ENCODE results near the gene CPEB4.

GRCh38 chr5:173866243-173866857 is 21.8 kb upstream of the CPEB4 start:
- TF ChIP-seq, protein P1, sequence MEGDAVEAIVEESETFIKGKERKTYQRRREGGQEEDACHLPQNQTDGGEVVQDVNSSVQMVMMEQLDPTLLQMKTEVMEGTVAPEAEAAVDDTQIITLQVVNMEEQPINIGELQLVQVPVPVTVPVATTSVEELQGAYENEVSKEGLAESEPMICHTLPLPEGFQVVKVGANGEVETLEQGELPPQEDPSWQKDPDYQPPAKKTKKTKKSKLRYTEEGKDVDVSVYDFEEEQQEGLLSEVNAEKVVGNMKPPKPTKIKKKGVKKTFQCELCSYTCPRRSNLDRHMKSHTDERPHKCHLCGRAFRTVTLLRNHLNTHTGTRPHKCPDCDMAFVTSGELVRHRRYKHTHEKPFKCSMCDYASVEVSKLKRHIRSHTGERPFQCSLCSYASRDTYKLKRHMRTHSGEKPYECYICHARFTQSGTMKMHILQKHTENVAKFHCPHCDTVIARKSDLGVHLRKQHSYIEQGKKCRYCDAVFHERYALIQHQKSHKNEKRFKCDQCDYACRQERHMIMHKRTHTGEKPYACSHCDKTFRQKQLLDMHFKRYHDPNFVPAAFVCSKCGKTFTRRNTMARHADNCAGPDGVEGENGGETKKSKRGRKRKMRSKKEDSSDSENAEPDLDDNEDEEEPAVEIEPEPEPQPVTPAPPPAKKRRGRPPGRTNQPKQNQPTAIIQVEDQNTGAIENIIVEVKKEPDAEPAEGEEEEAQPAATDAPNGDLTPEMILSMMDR (IDR thresholded peaks at IDR 0.05 in 4 of 5, conservative IDR thresholded peaks at IDR 0.05 in 1 of 5): no peak
- TF ChIP-seq POLR2A (IDR thresholded peaks at IDR 0.05): no peak
